ENCODE measurements around the gene ITPR1. TPM values are rescaled to one million over a fixed set of nuclear protein-coding genes. Genes with fewer than 3 reads are reported as not detected.

Gene ITPR1
- total RNA-seq, 4 donors from 2014 or later = 9.5 to 24.1 (median 17.5) TPM

DNA sequence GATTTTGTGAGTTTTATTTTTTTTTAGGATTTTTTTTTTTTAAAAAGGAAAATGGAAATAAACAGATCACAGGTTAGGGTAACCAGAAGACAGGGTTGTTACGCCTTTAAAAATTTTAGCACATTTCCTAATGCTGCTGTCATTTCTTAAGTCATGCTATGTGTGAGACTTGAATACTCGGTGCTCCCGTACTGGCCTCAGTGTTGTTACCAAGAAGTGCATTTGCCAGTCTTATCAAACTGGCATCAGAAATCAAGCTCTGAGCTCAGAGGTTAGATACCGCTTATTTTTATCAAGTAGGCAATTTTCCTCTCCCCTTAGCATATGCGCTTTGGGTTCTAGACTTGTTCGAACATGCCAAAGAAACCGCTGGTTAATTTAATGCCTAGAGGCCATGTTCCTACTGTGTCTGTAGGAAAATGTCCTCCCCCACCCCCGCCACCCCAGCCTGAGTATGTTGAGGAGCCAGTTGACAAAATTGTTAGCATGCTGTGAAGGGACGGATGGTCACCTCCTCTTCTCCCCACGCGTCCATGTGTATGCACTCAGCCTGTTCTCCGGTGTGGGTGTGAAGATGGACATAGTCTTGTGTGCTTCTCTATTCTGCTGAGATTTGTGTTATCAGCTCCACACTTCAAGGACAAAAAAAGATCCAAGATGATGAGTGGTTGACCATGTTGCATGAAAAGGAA lies 88.9 kb downstream of the ITPR1 start:
- no peak for DNase-seq (ENCODE audit: low spot score in 2 of 2)
- intact Hi-C loops (cut with DNase I; ENCODE audit: low total_unique reads) = no loop called here
- 58 to 61% methylated on average over 12 of the region's 12 CpGs for WGBS, 2 donors
- no peak overlapping the region for H3K4me3 ChIP-seq (ENCODE audit: low read depth, poor library complexity, severe bottlenecking)
- TF ChIP-seq POLR2A (IDR thresholded peaks at IDR 0.05) (no peak), CTCF (IDR thresholded peaks at IDR 0.05) (no peak)

DNA sequence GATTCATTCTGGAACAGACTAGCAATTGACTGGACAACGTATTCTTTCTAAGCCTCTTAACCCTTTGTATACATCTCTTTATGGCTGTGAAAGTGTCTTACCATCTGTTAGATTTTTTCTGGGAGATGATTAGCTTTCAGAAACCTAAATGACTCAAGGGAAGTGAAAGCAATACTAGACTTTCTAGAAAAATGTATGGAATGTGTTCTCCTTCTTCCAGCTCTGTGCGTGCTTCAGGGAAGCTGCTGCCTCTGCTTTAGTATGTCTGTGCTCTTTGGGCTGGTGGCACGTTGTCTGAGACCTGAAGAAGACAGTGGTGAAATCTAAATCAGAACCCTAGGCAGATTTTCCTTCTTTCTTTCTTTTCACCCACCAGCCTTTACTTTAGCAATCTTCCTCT lies 89.5 kb downstream of the ITPR1 start:
- intact Hi-C loops (cut with DNase I; ENCODE audit: low total_unique reads) = no loop called here
- no peak overlapping the region for H3K4me3 ChIP-seq (ENCODE audit: low read depth, poor library complexity, severe bottlenecking)
- DNase-seq (ENCODE audit: low spot score in 2 of 2) = no peak
- 36 to 39% methylated on average over 3 of the region's 3 CpGs for WGBS, 2 donors
- TF ChIP-seq POLR2A (IDR thresholded peaks at IDR 0.05) (no peak), CTCF (IDR thresholded peaks at IDR 0.05) (no peak)

GRCh38 chr3:4583416-4583815 lies 90.3 kb downstream of the ITPR1 start:
- H3K4me3 ChIP-seq (ENCODE audit: low read depth, poor library complexity, severe bottlenecking) = no peak overlapping the region
- DNase-seq (ENCODE audit: low spot score in 2 of 2) = no peak
- WGBS, 2 donors = 55 to 59% methylated on average over 6 of the region's 6 CpGs
- no peak for TF ChIP-seq POLR2A (IDR thresholded peaks at IDR 0.05)
- TF ChIP-seq CTCF (IDR thresholded peaks at IDR 0.05) = no peak
- intact Hi-C loops (cut with DNase I; ENCODE audit: low total_unique reads) = no loop called here

DNA sequence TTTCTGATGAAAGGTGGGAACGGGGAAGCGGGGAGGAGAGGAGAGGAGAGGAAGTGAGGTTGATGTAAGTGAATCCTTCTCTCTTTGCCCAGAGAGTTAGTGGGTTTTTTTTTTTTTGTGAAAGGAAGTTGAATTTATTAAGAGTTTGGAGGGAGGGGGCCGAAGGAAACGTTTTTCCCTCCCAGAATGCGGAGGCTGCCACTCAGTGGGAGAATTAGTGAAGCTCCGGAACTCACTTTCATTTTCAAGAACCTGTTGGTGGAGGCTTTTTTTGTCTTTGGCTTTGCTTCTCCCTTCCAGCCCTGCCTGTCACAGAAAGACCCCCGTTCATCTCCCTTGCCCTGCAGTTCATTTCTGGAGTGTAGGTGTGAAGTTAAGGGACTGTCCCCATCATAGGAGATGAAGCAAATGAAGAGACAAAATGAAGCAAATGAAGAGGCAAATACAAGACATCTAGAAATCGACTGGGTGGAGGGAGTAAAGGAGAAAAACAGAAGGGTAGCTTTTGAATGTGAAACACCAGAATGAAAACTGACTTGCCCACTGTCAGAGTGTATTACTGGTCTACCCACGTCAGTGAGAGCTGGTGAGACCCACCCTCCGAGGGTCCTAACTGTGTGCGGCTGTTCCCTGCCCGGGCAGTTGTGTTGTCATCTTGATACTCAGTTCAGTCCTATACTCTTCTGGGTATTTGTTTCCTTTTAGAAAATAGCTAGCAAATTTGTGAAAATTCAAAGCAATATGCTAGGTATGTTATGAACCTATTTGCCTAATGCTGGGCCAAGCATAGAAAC lies 91.5 kb downstream of the ITPR1 start:
- 55 to 56% methylated on average over 12 of the region's 12 CpGs for WGBS, 2 donors
- no peak for DNase-seq (ENCODE audit: low spot score in 2 of 2)
- no peak for TF ChIP-seq POLR2A (IDR thresholded peaks at IDR 0.05)
- no peak for TF ChIP-seq CTCF (IDR thresholded peaks at IDR 0.05)
- intact Hi-C loops (cut with DNase I; ENCODE audit: low total_unique reads) = no loop called here
- no peak overlapping the region for H3K4me3 ChIP-seq (ENCODE audit: low read depth, poor library complexity, severe bottlenecking)

DNA sequence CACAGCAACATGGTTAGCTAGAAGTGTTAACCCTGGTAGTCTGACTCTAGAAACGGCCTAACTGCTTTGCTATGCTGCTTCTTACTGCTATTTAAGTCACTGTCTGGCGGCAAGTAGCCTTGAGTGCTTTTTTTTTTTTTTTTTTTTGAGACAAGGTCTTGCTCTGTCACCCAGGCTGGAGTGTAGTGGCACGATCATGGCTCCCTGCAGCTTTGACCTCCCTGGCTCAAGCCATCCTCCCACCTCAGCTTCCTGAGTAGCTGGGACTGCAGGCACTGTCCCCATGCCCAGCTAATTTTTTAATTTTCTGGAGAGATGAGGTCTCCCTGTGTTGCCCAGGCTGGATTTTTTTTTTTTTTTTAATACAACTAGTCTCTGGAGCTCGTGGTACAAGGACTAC lies 93.2 kb downstream of the ITPR1 start:
- WGBS, 2 donors = 85 to 88% methylated on average over 4 of the region's 4 CpGs
- intact Hi-C loops (cut with DNase I; ENCODE audit: low total_unique reads) = no loop called here
- no peak overlapping the region for H3K4me3 ChIP-seq (ENCODE audit: low read depth, poor library complexity, severe bottlenecking)
- TF ChIP-seq CTCF (IDR thresholded peaks at IDR 0.05) = no peak
- no peak for TF ChIP-seq POLR2A (IDR thresholded peaks at IDR 0.05)
- DNase-seq (ENCODE audit: low spot score in 2 of 2) = no peak
